ENCODE measurements around the gene SLC10A7. TPM values are rescaled to one million over a fixed set of nuclear protein-coding genes. Genes with fewer than 3 reads are reported as not detected.

Gene SLC10A7
- total RNA-seq, 3 donors from 2014 or later (not counting 1 experiment from before 2014, with no cell fraction given) = 16.0 to 29.4 (median 26.3) TPM

GRCh38 chr4:146235654-146236177 is 286.0 kb downstream of the SLC10A7 start:
- Mint-ChIP-seq H3K4me3 (no peak overlapping the region), H3K27me3 (ENCODE audit: low read depth in 2 of 2) (peaks cover 3 to 27% of the 10 kb centered on the region in 2 donors), H3K9me3 (no peaks in the 10 kb centered on the region), H3K4me1 (no peaks in the 10 kb centered on the region), H3K36me3 (no peaks in the 10 kb centered on the region), H3K27ac (no peak overlapping the region)
- intact Hi-C loops (cut with micrococcal nuclease) = no loop called here
- DNase-seq (no peak), ATAC-seq (no peak)
- H3K4me1 ChIP-seq (ENCODE audit: control insufficient read depth, insufficient read depth, low read length) = no peaks in the 10 kb centered on the region
- no peaks in the 10 kb centered on the region for H3K27me3 ChIP-seq (ENCODE audit: control insufficient read depth, insufficient read depth, low read length)
- no peak for TF ChIP-seq CTCF (IDR thresholded peaks at IDR 0.05)
- WGBS (ENCODE audit: insufficient coverage) = 75% methylated on average over 8 of the region's 8 CpGs
- no peaks in the 10 kb centered on the region for H3K36me3 ChIP-seq (ENCODE audit: control insufficient read depth, insufficient read depth, low read length)
- no peak overlapping the region for H3K4me3 ChIP-seq (ENCODE audit: low read length)
- H3K9me3 ChIP-seq (ENCODE audit: control insufficient read depth, insufficient read depth, low read length) = no peaks in the 10 kb centered on the region
- no peak overlapping the region for H3K27ac ChIP-seq (ENCODE audit: low read length)

- intact Hi-C loops (cut with micrococcal nuclease) = no loop called here
- DNase-seq (no peak), ATAC-seq (no peak)
- Histone ChIP-seq H3K9me3 (ENCODE audit: control insufficient read depth, insufficient read depth, low read length) (no peaks in the 10 kb centered on the region), H3K27ac (ENCODE audit: low read length) (no peak overlapping the region), H3K36me3 (ENCODE audit: control insufficient read depth, insufficient read depth, low read length) (no peaks in the 10 kb centered on the region), H3K27me3 (ENCODE audit: control insufficient read depth, insufficient read depth, low read length) (no peaks in the 10 kb centered on the region), H3K4me3 (ENCODE audit: low read length) (no peak overlapping the region), H3K4me1 (ENCODE audit: control insufficient read depth, insufficient read depth, low read length) (no peaks in the 10 kb centered on the region)
- H3K9me3 Mint-ChIP-seq = no peaks in the 10 kb centered on the region
- H3K36me3 Mint-ChIP-seq = no peaks in the 10 kb centered on the region
- H3K27ac Mint-ChIP-seq = no peak overlapping the region
- H3K4me3 Mint-ChIP-seq = no peak overlapping the region
- WGBS (ENCODE audit: insufficient coverage) = 73% methylated on average over 1 of the region's 1 CpG
- peaks cover 0 to 38% of the 10 kb centered on the region in 2 donors for H3K27me3 Mint-ChIP-seq (ENCODE audit: low read depth in 2 of 2)
- H3K4me1 Mint-ChIP-seq = no peaks in the 10 kb centered on the region
- no peak for TF ChIP-seq CTCF (IDR thresholded peaks at IDR 0.05)
Measured at GRCh38 chr4:146232131-146232722, 289.5 kb downstream of the SLC10A7 start.

DNA sequence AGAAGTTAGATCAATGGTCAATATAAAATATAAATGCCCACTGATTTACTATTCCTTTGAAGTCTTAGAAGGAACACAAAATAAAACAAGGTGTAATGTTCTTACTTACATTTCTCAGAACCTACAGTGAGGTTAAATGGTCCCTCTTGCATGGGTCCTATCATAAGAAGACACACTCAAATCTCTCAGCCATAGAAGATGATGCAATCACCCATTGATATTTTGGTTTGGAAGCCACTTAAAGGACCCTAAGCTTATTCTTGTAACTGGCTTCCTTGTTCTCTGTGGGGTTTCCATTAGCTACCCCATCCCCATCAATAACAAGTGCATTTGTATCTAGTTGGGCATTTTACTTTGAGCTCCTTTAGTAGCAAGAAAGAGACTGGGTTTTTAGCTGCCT is 292.3 kb downstream of the SLC10A7 start:
- Histone ChIP-seq H3K27ac (ENCODE audit: low read length) (no peak overlapping the region), H3K9me3 (ENCODE audit: control insufficient read depth, insufficient read depth, low read length) (no peaks in the 10 kb centered on the region), H3K36me3 (ENCODE audit: control insufficient read depth, insufficient read depth, low read length) (no peaks in the 10 kb centered on the region), H3K4me3 (ENCODE audit: low read length) (no peak overlapping the region), H3K4me1 (ENCODE audit: control insufficient read depth, insufficient read depth, low read length) (no peaks in the 10 kb centered on the region), H3K27me3 (ENCODE audit: control insufficient read depth, insufficient read depth, low read length) (no peaks in the 10 kb centered on the region)
- Mint-ChIP-seq H3K27me3 (ENCODE audit: low read depth in 2 of 2) (peaks cover 0 to 34% of the 10 kb centered on the region in 2 donors), H3K27ac (no peak overlapping the region), H3K9me3 (no peaks in the 10 kb centered on the region), H3K4me3 (no peak overlapping the region), H3K36me3 (no peaks in the 10 kb centered on the region), H3K4me1 (no peaks in the 10 kb centered on the region)
- DNase-seq = no peak
- intact Hi-C loops (cut with micrococcal nuclease) = no loop called here
- no peak for TF ChIP-seq CTCF (IDR thresholded peaks at IDR 0.05)
- ATAC-seq = no peak
